H9 (cell line): ENCODE data around the gene CTSL. TPM values are rescaled to one million over a fixed set of nuclear protein-coding genes. Genes with fewer than 3 reads are reported as not detected.

ENCODE experiments used
- DNase-seq: peaks from one replicate; pipeline ENCODE4 v3.0.0-alpha.2; 2017
- H2AFZ ChIP-seq: one replicate; pipeline ENCODE4 v1.6.1; 2013; ENCODE audit warnings: mild to moderate bottlenecking, low read length, control low read depth, moderate library complexity
- H2AK5ac ChIP-seq: 2 replicates; pipeline ENCODE4 v1.6.1; 2013; ENCODE audit warnings: low read length, control low read depth, mixed read lengths; ENCODE audit not compliant: insufficient read length
- H2BK120ac ChIP-seq: one replicate; pipeline ENCODE4 v1.6.1; 2013; ENCODE audit warnings: low read depth, mild to moderate bottlenecking, low read length, control low read depth, inconsistent platforms; ENCODE audit not compliant: poor library complexity, severe bottlenecking
- H2BK12ac ChIP-seq: 2 replicates; pipeline ENCODE4 v1.6.1; 2013; ENCODE audit warnings: low read length, control low read depth, mixed read lengths, low read depth; ENCODE audit not compliant: insufficient read length
- H2BK15ac ChIP-seq: 2 replicates; pipeline ENCODE4 v1.6.1; 2013; ENCODE audit warnings: low read depth, low read length, control low read depth
- H2BK20ac ChIP-seq: one replicate; pipeline ENCODE4 v1.6.1; 2013; ENCODE audit warnings: low read depth, mild to moderate bottlenecking, low read length, control low read depth, inconsistent platforms; ENCODE audit not compliant: poor library complexity, severe bottlenecking
- H2BK5ac ChIP-seq: 2 replicates; pipeline ENCODE4 v1.6.1; 2013; ENCODE audit warnings: low read length, control low read depth, mixed read lengths; ENCODE audit not compliant: insufficient read length
- H3K14ac ChIP-seq: 2 replicates; pipeline ENCODE4 v1.6.1; 2013; ENCODE audit warnings: low read length, control low read depth; ENCODE audit not compliant: insufficient read depth
- H3K18ac ChIP-seq: 2 replicates; pipeline ENCODE4 v1.6.1; 2013; ENCODE audit warnings: low read depth, mild to moderate bottlenecking, mixed read lengths, low read length, control low read depth; ENCODE audit not compliant: insufficient read length
- H3K23ac ChIP-seq: 2 replicates; pipeline ENCODE4 v1.6.1; 2013; ENCODE audit warnings: low read length, control low read depth, mixed read lengths, low read depth; ENCODE audit not compliant: insufficient read length
- H3K23me2 ChIP-seq: 2 replicates; pipeline ENCODE4 v1.6.1; 2013; ENCODE audit warnings: low read depth, mild to moderate bottlenecking, mixed read lengths, low read length, control low read depth; ENCODE audit not compliant: insufficient read length, poor library complexity, severe bottlenecking
- H3K27ac ChIP-seq: 2 replicates; pipeline ENCODE4 v1.5.1; 2013; ENCODE audit warnings: low read length, control low read depth, mixed read lengths, low read depth; ENCODE audit not compliant: insufficient read length
- H3K27me3 ChIP-seq: 2 replicates; pipeline ENCODE4 v1.6.1; 2013; ENCODE audit warnings: low read length, control low read depth, inconsistent platforms; ENCODE audit not compliant: insufficient read depth
- H3K4ac ChIP-seq: 2 replicates; pipeline ENCODE4 v1.6.1; 2013; ENCODE audit warnings: low read depth, mild to moderate bottlenecking, control low read depth, inconsistent platforms, low read length, moderate library complexity
- H3K4me1 ChIP-seq: 2 replicates; pipeline ENCODE4 v1.6.1; 2013; ENCODE audit warnings: low read length, control low read depth, inconsistent platforms; ENCODE audit not compliant: insufficient read depth
- H3K4me2 ChIP-seq: 2 replicates; pipeline ENCODE4 v1.6.1; 2013; ENCODE audit warnings: low read length, control low read depth, mixed read lengths; ENCODE audit not compliant: insufficient read length, insufficient read depth
- H3K56ac ChIP-seq: 2 replicates; pipeline ENCODE4 v1.6.1; 2013; ENCODE audit warnings: low read depth, mild to moderate bottlenecking, mixed read lengths, low read length, control low read depth; ENCODE audit not compliant: insufficient read length
- H3K79me1 ChIP-seq: 2 replicates; pipeline ENCODE4 v1.6.1; 2013; ENCODE audit warnings: low read depth, mild to moderate bottlenecking, moderate library complexity, low read length, control low read depth, inconsistent platforms; ENCODE audit not compliant: insufficient read depth, poor library complexity, severe bottlenecking
- H3K79me2 ChIP-seq: 2 replicates; pipeline ENCODE4 v1.6.1; 2013; ENCODE audit warnings: low read length, control low read depth, inconsistent platforms; ENCODE audit not compliant: insufficient read depth
- H3K9ac ChIP-seq: 2 replicates; pipeline ENCODE4 v1.6.1; 2013; ENCODE audit warnings: low read length, control low read depth, mixed read lengths; ENCODE audit not compliant: insufficient read length; ENCODE audit errors: extremely low read depth
- H3K9me3 ChIP-seq: one replicate; pipeline ENCODE4 v1.6.1; 2013; ENCODE audit warnings: low read depth, low read length, inconsistent platforms; ENCODE audit not compliant: control insufficient read depth
- H3T11ph ChIP-seq: one replicate; pipeline ENCODE4 v1.6.1; 2013; ENCODE audit warnings: mild to moderate bottlenecking, low read length, control low read depth, inconsistent platforms
- H4K20me1 ChIP-seq: one replicate; pipeline ENCODE4 v1.6.1; 2013; ENCODE audit not compliant: control insufficient read depth, insufficient read length, insufficient read depth
- H4K5ac ChIP-seq: 2 replicates; pipeline ENCODE4 v1.6.1; 2013; ENCODE audit warnings: low read depth, mild to moderate bottlenecking, mixed read lengths, low read length, control low read depth; ENCODE audit not compliant: insufficient read length
- H4K8ac ChIP-seq: replicated peaks from 2 replicates; pipeline ENCODE4 v1.6.1; 2013; ENCODE audit warnings: low read length, control low read depth, mixed read lengths, low read depth; ENCODE audit not compliant: insufficient read length
- H4K91ac ChIP-seq: 2 replicates; pipeline ENCODE4 v1.6.1; 2013; ENCODE audit warnings: low read depth, mild to moderate bottlenecking, moderate library complexity, mixed read lengths, low read length, control low read depth; ENCODE audit not compliant: insufficient read length
- H3K27ac Mint-ChIP-seq, 3 experiments: 2 replicates in 2 of 3; 3 replicates in 1 of 3; pipeline ENCODE4 v1.8.0; 2020 to 2021; ENCODE audit warnings: mixed read lengths in 3 of 3, mild to moderate bottlenecking in 1 of 3, moderate library complexity in 1 of 3
- H3K27me3 Mint-ChIP-seq: 2 replicates; pipeline ENCODE4 v1.8.0; 2021; ENCODE audit warnings: low read depth, mild to moderate bottlenecking, moderate library complexity, mixed read lengths
- H3K36me3 Mint-ChIP-seq, 3 experiments: 2 replicates in 2 of 3; 3 replicates in 1 of 3; pipeline ENCODE4 v1.8.0; 2020 to 2021; ENCODE audit warnings: low read depth in 3 of 3, mixed read lengths in 3 of 3; ENCODE audit not compliant: insufficient read depth in 1 of 3
- H3K4me1 Mint-ChIP-seq, 2 experiments: 2 replicates each; pipeline ENCODE4 v1.8.0; 2020; ENCODE audit warnings: mixed read lengths in 2 of 2
- H3K4me3 Mint-ChIP-seq, 2 experiments: 2 replicates in 1 of 2; 3 replicates in 1 of 2; pipeline ENCODE4 v1.8.0; 2020 to 2021; ENCODE audit warnings: mild to moderate bottlenecking in 2 of 2, mixed read lengths in 2 of 2, moderate library complexity in 1 of 2
- H3K9me3 Mint-ChIP-seq, 2 experiments: 2 replicates in 1 of 2; 3 replicates in 1 of 2; pipeline ENCODE4 v1.8.0; 2020; ENCODE audit warnings: mild to moderate bottlenecking in 2 of 2, mixed read lengths in 2 of 2, moderate library complexity in 1 of 2
- WGBS: extraction: QIAGEN DNeasy Blood & Tissue Kit; methylation state at CpG from one replicate; pipeline ENCODE4 v1.1.7; 2013; ENCODE audit warnings: missing lambda C conversion rate, low lambda C conversion rate, mixed read lengths; ENCODE audit not compliant: insufficient read length; ENCODE audit errors: extremely low coverage; 5-methylcytosine and 5-hydroxymethylcytosine counted together
- total RNA-seq: library from RNA; stranded (reverse); gene quantifications from 2 replicates; pipeline ENCODE4 v1.2.1, GENCODE V29; 2021
- TF ChIP-seq, protein P1 (sequence below): fragments of 200-600 bp; sonication (generic); conservative IDR thresholded peaks from 3 replicates; pipeline ENCODE4 v1.8.0; 2021; ENCODE audit warnings: antibody characterized with exemption, mild to moderate bottlenecking

Gene CTSL
- total RNA-seq, 1 experiment from 2014 or later = 28.9 TPM

DNA sequence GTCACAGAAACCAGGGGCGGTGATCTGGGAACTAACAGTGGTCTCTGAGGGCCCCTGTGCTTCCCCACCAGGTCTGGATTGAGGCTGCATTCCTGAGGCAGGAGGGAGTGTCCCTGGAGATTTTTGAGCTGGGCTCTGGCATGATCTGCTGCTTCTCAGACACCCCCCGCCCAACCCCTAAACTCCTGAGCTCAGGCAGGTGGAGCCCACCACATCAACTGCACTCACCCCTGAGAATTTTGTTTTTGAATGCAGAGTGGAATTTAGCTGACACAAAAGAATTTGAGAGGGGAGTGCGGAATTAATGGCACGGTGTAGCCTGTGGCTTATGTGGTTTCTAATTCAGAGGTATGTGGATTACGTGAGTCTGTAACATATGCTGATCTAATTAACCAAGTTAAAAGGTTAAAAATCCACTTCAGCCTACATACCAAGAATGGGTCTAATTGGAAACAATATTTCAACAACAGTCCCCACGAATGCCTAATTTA is 23.9 kb upstream of the CTSL start:
- Histone ChIP-seq H3K23me2 (no peaks in the 10 kb centered on the region), H3K14ac (no peak overlapping the region), H4K8ac (no peak overlapping the region), H3K56ac (no peak overlapping the region), H3K9ac (no peak overlapping the region), H3K4me1 (no peaks in the 10 kb centered on the region), H3K79me1 (no peaks in the 10 kb centered on the region), H4K20me1 (peaks cover 2% of the 10 kb centered on the region), H2BK15ac (no peak overlapping the region), H2BK12ac (no peak overlapping the region), H2BK20ac (no peak overlapping the region), H3K9me3 (no peaks in the 10 kb centered on the region), H2BK120ac (no peak overlapping the region), H3K27ac (no peak overlapping the region), H3K27me3 (no peaks in the 10 kb centered on the region), H3T11ph (no peak overlapping the region), H4K91ac (no peak overlapping the region), H3K23ac (no peak overlapping the region), H3K79me2 (no peaks in the 10 kb centered on the region), H3K4ac (no peak overlapping the region), H3K18ac (no peak overlapping the region), H3K4me2 (no peak overlapping the region), H2AK5ac (no peak overlapping the region), H2BK5ac (no peak overlapping the region), H2AFZ (no peak overlapping the region), H4K5ac (no peak overlapping the region)
- no CpG with 5 or more reads among the region's 6 CpGs for WGBS
- Mint-ChIP-seq H3K36me3 (peaks cover 53 to 77% (median 69%) of the 10 kb centered on the region in 3 experiments), H3K4me3 (no peak overlapping the region), H3K4me1 (peaks cover 4 to 5% of the 10 kb centered on the region in 2 experiments), H3K27ac (peak overlapping the region; percentile 80 to 89 (median 87); a peak in 6 of 7 replicates), H3K27me3 (no peaks in the 10 kb centered on the region), H3K9me3 (no peaks in the 10 kb centered on the region)
- TF ChIP-seq, protein P1, sequence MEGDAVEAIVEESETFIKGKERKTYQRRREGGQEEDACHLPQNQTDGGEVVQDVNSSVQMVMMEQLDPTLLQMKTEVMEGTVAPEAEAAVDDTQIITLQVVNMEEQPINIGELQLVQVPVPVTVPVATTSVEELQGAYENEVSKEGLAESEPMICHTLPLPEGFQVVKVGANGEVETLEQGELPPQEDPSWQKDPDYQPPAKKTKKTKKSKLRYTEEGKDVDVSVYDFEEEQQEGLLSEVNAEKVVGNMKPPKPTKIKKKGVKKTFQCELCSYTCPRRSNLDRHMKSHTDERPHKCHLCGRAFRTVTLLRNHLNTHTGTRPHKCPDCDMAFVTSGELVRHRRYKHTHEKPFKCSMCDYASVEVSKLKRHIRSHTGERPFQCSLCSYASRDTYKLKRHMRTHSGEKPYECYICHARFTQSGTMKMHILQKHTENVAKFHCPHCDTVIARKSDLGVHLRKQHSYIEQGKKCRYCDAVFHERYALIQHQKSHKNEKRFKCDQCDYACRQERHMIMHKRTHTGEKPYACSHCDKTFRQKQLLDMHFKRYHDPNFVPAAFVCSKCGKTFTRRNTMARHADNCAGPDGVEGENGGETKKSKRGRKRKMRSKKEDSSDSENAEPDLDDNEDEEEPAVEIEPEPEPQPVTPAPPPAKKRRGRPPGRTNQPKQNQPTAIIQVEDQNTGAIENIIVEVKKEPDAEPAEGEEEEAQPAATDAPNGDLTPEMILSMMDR = no peak
- no peak for DNase-seq
